Measurements from ENCODE around the gene VWA7.

Gene VWA7

DNA sequence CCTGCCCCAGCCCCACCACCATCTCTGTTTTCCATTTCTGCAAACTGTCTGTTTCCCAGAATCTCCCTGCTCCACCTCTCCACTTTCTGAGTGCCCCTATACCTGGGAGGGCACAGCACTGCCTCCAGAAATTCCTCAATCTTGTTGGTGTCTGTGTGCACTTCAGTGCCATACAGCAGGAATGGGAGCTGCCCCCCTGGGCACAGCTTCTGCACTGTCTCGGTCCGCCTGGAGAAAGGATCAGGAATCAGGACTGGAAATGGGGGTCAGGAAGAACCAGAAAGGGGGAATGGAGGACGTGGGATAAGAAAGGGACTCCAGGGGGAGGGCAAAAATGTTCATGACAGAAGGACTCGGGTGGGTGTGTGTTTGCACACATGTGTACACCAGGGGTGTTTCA lies 43.4 kb downstream of the VWA7 start:
- no peak for DNase-seq (ENCODE audit: extremely low spot score)
- POLR2A ChIA-PET = no interaction called here
- CTCF ChIA-PET = interaction anchor here (0.9 to 4.2 kb wide), 2 partner anchors 36 to 72 kb away, joined by 3 to 19 read pairs; no protein-coding TSS in a partner anchor
- no peak for TF ChIP-seq SP1 (IDR thresholded peaks at IDR 0.05)
- no peak for TF ChIP-seq LEF1 (IDR thresholded peaks at IDR 0.05; ENCODE audit: borderline replicate concordance)
- TF ChIP-seq FOXA1 (IDR thresholded peaks at IDR 0.05) = no peak
- TF ChIP-seq ZNF384 (IDR thresholded peaks at IDR 0.05) = no peak
- TF ChIP-seq, protein P1, sequence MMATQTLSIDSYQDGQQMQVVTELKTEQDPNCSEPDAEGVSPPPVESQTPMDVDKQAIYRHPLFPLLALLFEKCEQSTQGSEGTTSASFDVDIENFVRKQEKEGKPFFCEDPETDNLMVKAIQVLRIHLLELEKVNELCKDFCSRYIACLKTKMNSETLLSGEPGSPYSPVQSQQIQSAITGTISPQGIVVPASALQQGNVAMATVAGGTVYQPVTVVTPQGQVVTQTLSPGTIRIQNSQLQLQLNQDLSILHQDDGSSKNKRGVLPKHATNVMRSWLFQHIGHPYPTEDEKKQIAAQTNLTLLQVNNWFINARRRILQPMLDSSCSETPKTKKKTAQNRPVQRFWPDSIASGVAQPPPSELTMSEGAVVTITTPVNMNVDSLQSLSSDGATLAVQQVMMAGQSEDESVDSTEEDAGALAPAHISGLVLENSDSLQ (IDR thresholded peaks at IDR 0.05) = no peak
- no peak for TF ChIP-seq CTBP1 (IDR thresholded peaks at IDR 0.05; ENCODE audit: borderline replicate concordance)
- no peak for TF ChIP-seq SUZ12 (IDR thresholded peaks at IDR 0.05)
- no peak for TF ChIP-seq ELF4 (IDR thresholded peaks at IDR 0.05)
- TF ChIP-seq NFRKB (IDR thresholded peaks at IDR 0.05) = no peak
- no peak for TF ChIP-seq FOXM1 (IDR thresholded peaks at IDR 0.05; ENCODE audit: borderline replicate concordance)
- no peak for TF ChIP-seq HDGF (IDR thresholded peaks at IDR 0.05; ENCODE audit: borderline replicate concordance)
- TF ChIP-seq L3MBTL2 (conservative IDR thresholded peaks at IDR 0.05) = no peak

DNA sequence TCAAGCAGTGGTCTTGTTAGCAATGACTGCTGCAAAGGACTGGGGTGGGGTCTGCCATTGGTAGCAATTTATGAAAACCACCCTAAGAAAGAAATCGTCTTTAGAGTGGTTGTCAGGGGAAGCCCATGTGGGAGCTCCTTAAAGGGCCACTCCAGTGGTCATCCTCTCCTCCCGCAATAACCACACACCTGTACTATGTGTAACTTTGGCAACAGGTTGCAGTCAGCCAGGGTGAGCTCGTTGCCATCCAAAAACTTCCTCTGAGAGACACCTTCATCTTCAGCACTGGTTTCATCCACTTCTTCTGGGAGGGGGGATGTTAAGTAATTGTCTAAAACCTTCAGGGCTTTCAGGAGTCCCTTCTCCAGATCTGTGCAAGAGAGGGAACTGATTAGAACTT lies 45.1 kb downstream of the VWA7 start:
- no peak for DNase-seq (ENCODE audit: extremely low spot score)
- ChIA-PET POLR2A (interaction anchor here (0.7 to 1.6 kb wide), 3 partner anchors 9 to 27 kb away, joined by 3 to 5 read pairs (median 4); no protein-coding TSS in a partner anchor), CTCF (interaction anchor here (0.7 to 4.2 kb wide), 2 partner anchors 26 to 38 kb away, joined by 3 to 19 read pairs; no protein-coding TSS in a partner anchor)
- TF ChIP-seq NFRKB (IDR thresholded peaks at IDR 0.05) (no peak), CTBP1 (IDR thresholded peaks at IDR 0.05; ENCODE audit: borderline replicate concordance) (no peak), SUZ12 (IDR thresholded peaks at IDR 0.05) (no peak)
- TF ChIP-seq, protein P1 (IDR thresholded peaks at IDR 0.05) = no peak

DNA sequence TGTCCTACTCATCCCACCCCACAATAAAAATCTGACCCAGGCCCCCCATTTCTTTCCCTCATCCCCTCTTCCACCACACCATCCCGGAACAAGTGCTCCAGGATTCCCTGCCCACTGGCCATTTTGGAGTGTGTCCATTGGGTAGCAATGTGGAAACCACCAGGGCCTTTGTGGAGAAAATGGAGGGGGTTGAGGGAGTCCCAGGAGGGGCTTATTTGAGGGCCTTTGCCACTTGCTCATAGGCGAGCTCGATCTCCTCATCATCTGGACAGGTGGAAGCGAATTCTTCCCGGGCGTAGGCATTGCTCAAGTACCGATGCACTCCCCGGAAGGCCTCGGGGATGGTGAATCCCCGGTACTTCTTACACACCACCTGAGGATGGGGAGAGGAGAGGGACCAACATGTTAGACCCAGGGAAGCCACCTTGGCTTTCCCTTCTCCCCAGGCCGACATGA lies 46.5 kb downstream of the VWA7 start:
- TF ChIP-seq BHLHE40 (IDR thresholded peaks at IDR 0.05; ENCODE audit: borderline replicate concordance) (no peak), SP1 (IDR thresholded peaks at IDR 0.05) (no peak), LEF1 (IDR thresholded peaks at IDR 0.05; ENCODE audit: borderline replicate concordance) (no peak), FOXK2 (IDR thresholded peaks at IDR 0.05) (no peak), CTBP1 (IDR thresholded peaks at IDR 0.05; ENCODE audit: borderline replicate concordance) (no peak), ELF4 (IDR thresholded peaks at IDR 0.05) (no peak), NFRKB (IDR thresholded peaks at IDR 0.05) (no peak), SUZ12 (IDR thresholded peaks at IDR 0.05) (no peak), FOXA1 (IDR thresholded peaks at IDR 0.05) (no peak), L3MBTL2 (conservative IDR thresholded peaks at IDR 0.05) (no peak)
- CTCF ChIA-PET = interaction anchor here (1.2 to 2.0 kb wide), 7 partner anchors 7 to 96 kb away, joined by 3 to 13 read pairs (median 6); partner anchors contain the start of genes LSM2 and LY6G6D
- POLR2A ChIA-PET = interaction anchor here (1.0 to 4.2 kb wide), 15 partner anchors 8 to 168 kb away, joined by 3 to 40 read pairs (median 7); partner anchors contain the start of genes ABHD16A, C6orf47, HSPA1A and HSPA1B
- no peak for DNase-seq (ENCODE audit: extremely low spot score)

GRCh38 chr6:31729979-31730630 lies 47.0 kb downstream of the VWA7 start:
- ChIA-PET CTCF (interaction anchor here (0.6 to 2.0 kb wide), 9 partner anchors 8 to 164 kb away, joined by 3 to 13 read pairs (median 6); partner anchors contain the start of genes LSM2, LY6G6D and MSH5), POLR2A (interaction anchor here (0.7 to 4.2 kb wide), 20 partner anchors 9 to 168 kb away, joined by 3 to 40 read pairs (median 6); partner anchors contain the start of genes ABHD16A, C6orf47, HSPA1A and HSPA1B)
- DNase-seq (ENCODE audit: extremely low spot score) = peak; percentile 91
- TF ChIP-seq CTBP1 (IDR thresholded peaks at IDR 0.05; ENCODE audit: borderline replicate concordance) (no peak), L3MBTL2 (conservative IDR thresholded peaks at IDR 0.05) (peak; percentile 39), ARNT (IDR thresholded peaks at IDR 0.05) (no peak)

- ChIA-PET POLR2A (interaction anchor here (0.7 to 4.2 kb wide), 19 partner anchors 8 to 169 kb away, joined by 3 to 40 read pairs (median 6); partner anchors contain the start of genes ABHD16A, C6orf47, HSPA1A and HSPA1B), CTCF (interaction anchor here (1.2 to 2.0 kb wide), 8 partner anchors 9 to 97 kb away, joined by 3 to 13 read pairs (median 6); partner anchors contain the start of genes LSM2, LY6G6D and MSH5)
- DNase-seq (ENCODE audit: extremely low spot score) = peak; percentile 77
- TF ChIP-seq SP1 (IDR thresholded peaks at IDR 0.05) = peak; percentile 34; the same call in 1 of the 2 replicates
- no peak for TF ChIP-seq NFRKB (IDR thresholded peaks at IDR 0.05)
- TF ChIP-seq L3MBTL2 (conservative IDR thresholded peaks at IDR 0.05) = no peak
- TF ChIP-seq ELF4 (IDR thresholded peaks at IDR 0.05) = no peak
- TF ChIP-seq FOXA1 (IDR thresholded peaks at IDR 0.05) = no peak
- no peak for TF ChIP-seq FOXK2 (IDR thresholded peaks at IDR 0.05)
- TF ChIP-seq ARNT (IDR thresholded peaks at IDR 0.05) = no peak
- TF ChIP-seq SUZ12 (IDR thresholded peaks at IDR 0.05) = no peak
Observed at GRCh38 chr6:31729515-31729978, 47.6 kb downstream of the VWA7 start.

- no peak for DNase-seq (ENCODE audit: extremely low spot score)
- ChIA-PET CTCF (interaction anchor here (1.2 to 2.0 kb wide), 6 partner anchors 9 to 78 kb away, joined by 3 to 13 read pairs (median 9); partner anchors contain the start of genes LSM2, LY6G6D and MSH5), POLR2A (interaction anchor here (0.7 to 4.2 kb wide), 13 partner anchors 8 to 102 kb away, joined by 3 to 40 read pairs (median 5); partner anchors contain the start of genes ABHD16A, HSPA1A, HSPA1L and LSM2)
- TF ChIP-seq ZNF384 (IDR thresholded peaks at IDR 0.05) = no peak
- TF ChIP-seq FOXA1 (IDR thresholded peaks at IDR 0.05) = no peak
- TF ChIP-seq CTBP1 (IDR thresholded peaks at IDR 0.05; ENCODE audit: borderline replicate concordance) = no peak
- no peak for TF ChIP-seq FOXM1 (IDR thresholded peaks at IDR 0.05; ENCODE audit: borderline replicate concordance)
- TF ChIP-seq, protein P1 (IDR thresholded peaks at IDR 0.05) = no peak
- TF ChIP-seq BHLHE40 (IDR thresholded peaks at IDR 0.05; ENCODE audit: borderline replicate concordance) = no peak
- TF ChIP-seq NFRKB (IDR thresholded peaks at IDR 0.05) = no peak
- no peak for TF ChIP-seq ELF4 (IDR thresholded peaks at IDR 0.05)
- no peak for TF ChIP-seq SUZ12 (IDR thresholded peaks at IDR 0.05)
- no peak for TF ChIP-seq FOXK2 (IDR thresholded peaks at IDR 0.05)
- TF ChIP-seq ARNT (IDR thresholded peaks at IDR 0.05) = no peak
- no peak for TF ChIP-seq L3MBTL2 (conservative IDR thresholded peaks at IDR 0.05)
- no peak for TF ChIP-seq TARDBP (IDR thresholded peaks at IDR 0.05)
- TF ChIP-seq HDGF (IDR thresholded peaks at IDR 0.05; ENCODE audit: borderline replicate concordance) = no peak
- no peak for TF ChIP-seq SP1 (IDR thresholded peaks at IDR 0.05)
- no peak for TF ChIP-seq LEF1 (IDR thresholded peaks at IDR 0.05; ENCODE audit: borderline replicate concordance)
Observed at GRCh38 chr6:31728767-31729514, 48.2 kb downstream of the VWA7 start, which contains the start of gene DDAH2. DDAH2 (minus strand) TSS chr6:31729299; CDS start chr6:31729161, 138 bp downstream.

Measured in HEK293T (cell line).